PC-3 (cell line): ENCODE data around the gene COG5. TPM values are rescaled to one million over a fixed set of nuclear protein-coding genes. Genes with fewer than 3 reads are reported as not detected.

Experiments
- ATAC-seq: fragments of 200-7000 bp; cut with Tn5 transposase; 2 replicates; pipeline ENCODE4 v1.9.1; 2020; ENCODE audit warnings: mild to moderate bottlenecking, moderate library complexity
- BruUV-seq: library from RNA; stranded (reverse); fragments of 400-500 nt; replicated peaks from 2 replicates; lab custom pipeline; 2021; lab: Mats Ljungman, UMichigan
- CTCF ChIA-PET: fragments of 300-600 bp; sonication (Branson Sonifier 250); formaldehyde crosslinking; loops from one replicate; lab custom pipeline; 2022; ENCODE audit warnings: antibody characterized with exemption; lab: Charles Lee
- POLR2A ChIA-PET: fragments of 300-600 bp; sonication (Branson Sonifier 250); formaldehyde crosslinking; loops from one replicate; lab custom pipeline; 2022; ENCODE audit warnings: antibody characterized with exemption; ENCODE audit not compliant: unreplicated experiment; lab: Charles Lee
- DNase-seq: peaks from one replicate; pipeline ENCODE4 v3.0.0-alpha.2; 2015
- H2AFZ ChIP-seq: fragments of 300-600 bp; sonication (generic); 2 replicates; pipeline ENCODE4 v1.6.0; 2016; ENCODE audit warnings: antibody characterized with exemption, low read length
- H3F3A ChIP-seq: fragments of 300-600 bp; sonication (generic); one replicate; pipeline ENCODE4 v1.6.0; 2017; ENCODE audit warnings: antibody characterized with exemption, low read length, control low read depth, mild to moderate bottlenecking; ENCODE audit not compliant: unreplicated experiment
- H3K27ac ChIP-seq: fragments of 300-600 bp; sonication (generic); 2 replicates; pipeline ENCODE4 v1.5.1; 2016; ENCODE audit warnings: mild to moderate bottlenecking, low read length
- H3K27me3 ChIP-seq: fragments of 300-600 bp; sonication (generic); 2 replicates; pipeline ENCODE4 v1.6.1; 2016; ENCODE audit warnings: low read length, mixed read lengths
- H3K36me3 ChIP-seq: fragments of 300-600 bp; sonication (generic); 2 replicates; pipeline ENCODE4 v1.6.1; 2016; ENCODE audit warnings: low read depth, mixed run types, low read length, mixed read lengths
- H3K4me1 ChIP-seq: fragments of 300-600 bp; sonication (generic); 2 replicates; pipeline ENCODE4 v1.5.1; 2016; ENCODE audit warnings: low read length; ENCODE audit not compliant: insufficient read depth
- H3K4me2 ChIP-seq: fragments of 300-600 bp; sonication (generic); 2 replicates; pipeline ENCODE4 v1.6.0; 2016; ENCODE audit warnings: low read length
- H3K4me3 ChIP-seq: fragments of 300-600 bp; sonication (generic); 2 replicates; pipeline ENCODE4 v1.5.1; 2016; ENCODE audit warnings: mild to moderate bottlenecking, low read length, mixed read lengths
- H3K79me2 ChIP-seq: fragments of 300-600 bp; sonication (generic); 2 replicates; pipeline ENCODE4 v1.6.1; 2017; ENCODE audit warnings: low read length, mixed read lengths
- H3K9ac ChIP-seq: fragments of 300-600 bp; sonication (generic); 2 replicates; pipeline ENCODE4 v1.6.0; 2016; ENCODE audit warnings: mild to moderate bottlenecking, low read length
- H3K9me2 ChIP-seq: fragments of 300-600 bp; sonication (generic); replicated peaks from 2 replicates; pipeline ENCODE4 v1.6.1; 2016; ENCODE audit warnings: mixed run types, low read length, mixed read lengths
- H3K9me3 ChIP-seq: fragments of 300-600 bp; sonication (generic); 2 replicates; pipeline ENCODE4 v1.6.1; 2016; ENCODE audit warnings: low read length, mixed read lengths
- H4K20me1 ChIP-seq: fragments of 300-600 bp; sonication (generic); 2 replicates; pipeline ENCODE4 v1.6.1; 2016; ENCODE audit warnings: low read length, mixed read lengths
- CTCF ChIP-seq: fragments of 300-600 bp; sonication (generic); conservative IDR thresholded peaks from 2 replicates; pipeline ENCODE4 v1.5.1; 2017; ENCODE audit warnings: antibody characterized with exemption, low read depth, mild to moderate bottlenecking, low read length
- EZH2 ChIP-seq: fragments of 300-600 bp; sonication (generic); IDR thresholded peaks from one replicate; pipeline ENCODE4 v1.6.1; 2017; ENCODE audit warnings: antibody characterized with exemption, mild to moderate bottlenecking, low read length; ENCODE audit not compliant: unreplicated experiment
- EZH2phosphoT487 ChIP-seq: fragments of 300-600 bp; sonication (generic); IDR thresholded peaks from 2 replicates; pipeline ENCODE4 v1.6.1; 2018; ENCODE audit warnings: mild to moderate bottlenecking, antibody characterized with exemption, low read length, borderline replicate concordance
- intact Hi-C: fragments of 100-400 bp; cut with micrococcal nuclease; formaldehyde crosslinking; loops from 2 replicates; pipeline ENCODE4 v1.9.0; 2023
- total RNA-seq: library from RNA; depleted of rRNA; stranded (reverse); fragments of >200 nt; gene quantifications from 2 replicates; pipeline ENCODE4 v1.2.3, GENCODE V29; 2014

The COG5 gene
- total RNA-seq, 1 experiment from 2014 or later, result 51.7 TPM

DNA sequence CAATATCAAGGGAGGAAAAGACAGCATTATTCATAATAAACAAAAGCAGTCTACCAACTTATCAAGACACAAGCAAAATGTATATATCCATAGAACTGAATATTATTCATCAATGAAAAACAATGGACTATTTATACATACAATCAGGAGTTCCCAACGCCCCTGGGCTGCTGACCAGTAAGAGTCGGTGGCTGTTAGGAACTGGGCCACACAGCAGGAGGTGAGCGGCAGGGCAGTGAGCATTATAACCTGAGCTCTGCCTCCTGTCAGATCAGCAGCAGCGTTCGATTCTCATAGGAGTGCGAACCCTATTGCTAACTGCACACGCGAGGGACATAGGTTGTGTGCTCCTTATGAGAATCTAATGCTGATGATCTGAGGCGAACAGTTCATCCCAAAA, 165.6 kb downstream of the COG5 start:
- TF ChIP-seq EZH2phosphoT487 (no peak), CTCF (no peak), EZH2 (no peak)
- no peak overlapping the region for H3K4me3 ChIP-seq
- CTCF ChIA-PET, result no interaction called here
- H3K4me1 ChIP-seq, result no peaks in the 10 kb centered on the region; the same call in 1 of the 2 replicates
- no peaks in the 10 kb centered on the region for H4K20me1 ChIP-seq
- DNase-seq (no peak), ATAC-seq (no peak)
- no peaks in the 10 kb centered on the region for H3K9me2 ChIP-seq
- H3K79me2 ChIP-seq, result no peaks in the 10 kb centered on the region
- no peaks in the 10 kb centered on the region for H3K36me3 ChIP-seq
- no peak overlapping the region for H3K4me2 ChIP-seq
- POLR2A ChIA-PET, result no interaction called here
- H3K27ac ChIP-seq, result no peak overlapping the region
- no peaks in the 10 kb centered on the region for H3K27me3 ChIP-seq
- no peaks in the 10 kb centered on the region for H3K9me3 ChIP-seq
- H2AFZ ChIP-seq, result no peak overlapping the region
- no peak overlapping the region for H3K9ac ChIP-seq
- BruUV-seq, result no TSS peak
- H3F3A ChIP-seq, result no peaks in the 10 kb centered on the region
- intact Hi-C loops, result no loop called here

- no peak overlapping the region for H3K9ac ChIP-seq
- no peak overlapping the region for H3K27ac ChIP-seq
- ATAC-seq, result no peak
- no peaks in the 10 kb centered on the region for H3F3A ChIP-seq
- POLR2A ChIA-PET, result no interaction called here
- no peaks in the 10 kb centered on the region for H3K36me3 ChIP-seq
- H3K27me3 ChIP-seq, result no peaks in the 10 kb centered on the region
- intact Hi-C loops, result no loop called here
- BruUV-seq, result no TSS peak
- H2AFZ ChIP-seq, result no peak overlapping the region
- DNase-seq, result no peak
- no peak overlapping the region for H3K4me3 ChIP-seq
- H3K4me2 ChIP-seq, result no peak overlapping the region
- CTCF ChIA-PET, result no interaction called here
- no peaks in the 10 kb centered on the region for H3K9me2 ChIP-seq
- H3K79me2 ChIP-seq, result no peaks in the 10 kb centered on the region
- TF ChIP-seq EZH2 (no peak), CTCF (no peak), EZH2phosphoT487 (no peak)
- H3K4me1 ChIP-seq, result no peaks in the 10 kb centered on the region; the same call in 1 of the 2 replicates
- H3K9me3 ChIP-seq, result no peaks in the 10 kb centered on the region
- H4K20me1 ChIP-seq, result no peaks in the 10 kb centered on the region
Observed at GRCh38 chr7:107396990-107397389, 166.7 kb downstream of the COG5 start.

- Histone ChIP-seq H4K20me1 (no peaks in the 10 kb centered on the region), H3K36me3 (no peaks in the 10 kb centered on the region), H3K9me2 (no peaks in the 10 kb centered on the region), H3K4me2 (no peak overlapping the region), H3F3A (no peaks in the 10 kb centered on the region), H3K4me1 (no peaks in the 10 kb centered on the region; the same call in 1 of the 2 replicates), H3K9me3 (no peaks in the 10 kb centered on the region), H3K9ac (no peak overlapping the region), H3K27me3 (no peaks in the 10 kb centered on the region), H3K27ac (no peak overlapping the region), H2AFZ (no peak overlapping the region), H3K4me3 (no peak overlapping the region), H3K79me2 (no peaks in the 10 kb centered on the region)
- intact Hi-C loops, result no loop called here
- POLR2A ChIA-PET, result no interaction called here
- DNase-seq (no peak), ATAC-seq (no peak)
- TF ChIP-seq CTCF, result no peak
- TF ChIP-seq EZH2phosphoT487, result no peak
- TF ChIP-seq EZH2, result no peak
- CTCF ChIA-PET, result no interaction called here
- no TSS peak for BruUV-seq
Observed at GRCh38 chr7:107396081-107396480, 167.6 kb downstream of the COG5 start.
